Measurements from ENCODE around the gene TPM3.
"Not testable (repeated sequence)": the region's sequence is repeated elsewhere in the genome, so short reads cannot be mapped to it uniquely, and the experiment has no call there.

GRCh38 chr1:154147505-154147904, 44.4 kb downstream of the TPM3 start:
- TF ChIP-seq CTCF (conservative IDR thresholded peaks at IDR 0.05 in 1 of 2, IDR thresholded peaks at IDR 0.05 in 1 of 2; ENCODE audit: low read depth in 1 of 2, low read length in 2 of 2); EZH2 (IDR thresholded peaks at IDR 0.05; ENCODE audit: low read length, missing control alignments): not testable (repeated sequence)

Measured in fibroblast of lung (primary cell).